CD4-positive, alpha-beta T cell treated with Interleukin-1 beta for 1 hour (primary cell): ENCODE measurements around the gene GFER.
"Not testable (repeated sequence)": the region's sequence is repeated elsewhere in the genome, so short reads cannot be mapped to it uniquely, and the experiment has no call there.

Experiments
- DNase-seq, 2 donors: peaks; one replicate each; pipeline ENCODE4 v3.0.0-alpha.2; 2020 to 2022

Gene GFER

GRCh38 chr16:2008631-2009163 lies 24.7 kb downstream of the GFER start:
- no peak for DNase-seq

GRCh38 chr16:2009164-2009711 lies 25.2 kb downstream of the GFER start:
- no peak for DNase-seq

GRCh38 chr16:2009791-2010510 lies 26.0 kb downstream of the GFER start, which contains the start of gene ZNF598:
ZNF598 (minus strand) TSS chr16:2009821.
- peak; percentile 83 to 86 for DNase-seq

- DNase-seq, result not testable (repeated sequence)
Observed at GRCh38 chr16:2011726-2012125, 27.7 kb downstream of the GFER start.

GRCh38 chr16:2013527-2013926 lies 29.5 kb downstream of the GFER start:
- no peak for DNase-seq

GRCh38 chr16:2015117-2015946 lies 31.3 kb downstream of the GFER start:
- peak in 1 of 2 donors; percentile 58 for DNase-seq

GRCh38 chr16:2015947-2016208 lies 31.9 kb downstream of the GFER start:
- no peak for DNase-seq

- DNase-seq, result no peak
Observed at GRCh38 chr16:2016407-2016922, 32.5 kb downstream of the GFER start.

- peak in 1 of 2 donors; percentile 24 for DNase-seq
Observed at GRCh38 chr16:2019518-2019920, 35.5 kb downstream of the GFER start, which contains the start of gene NPW. NPW (plus strand) TSS chr16:2019785.

GRCh38 chr16:2019921-2020831 lies 36.2 kb downstream of the GFER start:
- no peak for DNase-seq

GRCh38 chr16:2022723-2023091 lies 38.7 kb downstream of the GFER start:
- no peak for DNase-seq

- peak; percentile 93 to 96 for DNase-seq
Observed at GRCh38 chr16:2023092-2024031, 39.4 kb downstream of the GFER start.

GRCh38 chr16:2024032-2024420 lies 40.0 kb downstream of the GFER start:
- no peak for DNase-seq

- DNase-seq, result no peak
Observed at GRCh38 chr16:2025251-2025650, 41.3 kb downstream of the GFER start.

- DNase-seq, result no peak
Observed at GRCh38 chr16:2025878-2026460, 42.0 kb downstream of the GFER start.

- no peak for DNase-seq
Observed at GRCh38 chr16:2026461-2027023, 42.5 kb downstream of the GFER start, which contains the start of gene NHERF2. NHERF2 (plus strand) TSS chr16:2026902; CDS start chr16:2027006, 104 bp downstream.

GRCh38 chr16:2027024-2028010 lies 43.3 kb downstream of the GFER start:
- no peak for DNase-seq

- no peak for DNase-seq
Observed at GRCh38 chr16:2028146-2028545, 44.2 kb downstream of the GFER start.

- no peak for DNase-seq
Observed at GRCh38 chr16:2028620-2029220, 44.7 kb downstream of the GFER start.
